DMS79 (cell line): ENCODE measurements around the gene MCF2L.
"Not testable (repeated sequence)": the region's sequence is repeated elsewhere in the genome, so short reads cannot be mapped to it uniquely, and the experiment has no call there.

Experiments
- DNase-seq: peaks from one replicate; lab custom pipeline; 2025; lab: John Stamatoyannopoulos, UW

Gene MCF2L

DNA sequence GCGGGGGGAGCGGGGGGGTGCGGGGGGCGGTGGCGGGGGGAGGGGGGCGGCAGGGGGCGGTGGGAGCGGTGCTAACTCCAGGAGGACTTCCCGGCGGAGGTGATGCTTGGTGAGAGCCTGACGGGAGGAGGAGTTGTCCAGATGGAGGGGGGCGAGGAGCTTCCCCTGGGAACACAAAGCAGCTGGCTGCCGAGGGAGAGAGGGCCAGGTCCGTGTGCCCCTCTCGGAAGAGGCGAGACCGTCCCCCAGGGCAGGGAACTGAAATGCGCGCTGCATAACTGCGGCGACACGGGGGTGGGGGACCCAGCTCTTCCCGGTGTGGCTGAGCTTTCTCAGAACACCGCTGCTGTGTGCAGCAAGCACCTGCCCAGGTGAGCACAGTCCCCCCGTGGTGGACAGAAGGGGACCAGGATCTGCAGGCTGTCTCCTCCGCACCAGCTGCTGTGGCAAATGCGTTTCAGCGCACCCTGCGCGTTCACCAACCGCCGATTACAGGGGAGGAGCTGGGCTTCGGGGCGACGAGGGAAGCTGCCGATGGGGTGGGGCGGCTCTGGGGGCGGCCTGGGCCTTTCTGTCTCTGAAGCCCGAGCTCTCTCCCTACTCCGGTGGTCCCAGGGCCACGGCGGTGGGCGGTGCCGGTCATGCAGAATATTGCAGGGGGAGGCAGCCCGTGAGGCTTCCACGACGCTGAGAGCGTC lies 81.9 kb downstream of the MCF2L start:
- DNase-seq, result no peak

DNA sequence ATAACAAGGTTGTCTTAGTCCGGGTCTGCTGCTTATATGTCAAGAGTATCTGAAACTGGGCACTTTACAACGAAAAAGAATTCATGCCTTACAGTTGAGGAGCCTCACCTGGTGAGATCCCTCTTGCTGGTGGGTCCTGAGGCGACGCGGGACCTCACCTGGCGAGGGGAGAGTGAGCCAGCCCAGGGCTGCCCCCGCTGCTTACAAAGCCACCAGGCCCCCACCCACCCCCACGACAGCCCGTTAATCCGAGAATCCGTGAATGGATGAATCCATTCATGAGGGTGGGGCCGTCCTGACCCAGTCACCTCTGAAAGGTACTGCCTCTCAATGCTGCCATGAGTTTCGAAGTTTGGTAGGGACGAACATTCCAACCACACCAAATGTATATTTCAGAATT lies 82.6 kb downstream of the MCF2L start:
- no peak for DNase-seq

DNA sequence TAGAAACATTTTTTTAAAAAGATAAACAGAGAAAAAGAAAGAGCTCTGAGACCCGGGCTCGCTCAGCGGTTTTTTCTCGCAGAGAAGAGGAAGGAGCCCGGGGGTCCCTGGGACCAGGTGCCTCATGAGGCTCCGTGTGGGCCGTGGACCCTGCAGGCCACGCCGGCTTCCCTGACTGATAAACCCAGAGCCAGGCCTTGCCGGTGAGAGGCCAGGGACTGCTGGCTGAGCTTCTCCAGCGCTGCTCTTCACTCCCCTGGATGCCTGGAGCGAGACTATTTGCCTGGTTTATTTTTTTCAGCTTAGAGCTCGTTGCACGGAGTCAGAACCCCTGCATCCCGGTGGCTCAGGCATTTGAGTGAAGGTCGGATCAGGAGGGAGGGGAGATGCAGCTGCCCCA lies 83.2 kb downstream of the MCF2L start:
- DNase-seq, result no peak

DNA sequence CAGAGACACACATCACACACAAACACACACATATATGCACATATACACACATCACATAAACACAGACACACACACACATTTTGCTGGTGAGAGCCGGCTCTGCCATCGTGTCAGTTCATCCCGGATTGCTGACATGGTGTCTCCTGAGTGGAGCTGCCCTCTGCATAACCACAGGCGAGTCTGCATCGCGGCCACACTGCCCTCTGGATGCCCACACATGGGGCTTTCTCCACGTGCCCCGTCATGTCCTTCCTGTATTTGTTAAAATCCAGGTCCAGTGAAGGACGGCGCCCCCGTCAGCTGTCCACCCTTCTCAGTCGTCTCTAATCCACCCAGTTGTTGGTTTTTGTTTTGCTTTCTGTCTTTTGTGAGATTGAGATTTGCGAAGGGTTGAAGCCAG lies 84.0 kb downstream of the MCF2L start:
- DNase-seq, result no peak

DNA sequence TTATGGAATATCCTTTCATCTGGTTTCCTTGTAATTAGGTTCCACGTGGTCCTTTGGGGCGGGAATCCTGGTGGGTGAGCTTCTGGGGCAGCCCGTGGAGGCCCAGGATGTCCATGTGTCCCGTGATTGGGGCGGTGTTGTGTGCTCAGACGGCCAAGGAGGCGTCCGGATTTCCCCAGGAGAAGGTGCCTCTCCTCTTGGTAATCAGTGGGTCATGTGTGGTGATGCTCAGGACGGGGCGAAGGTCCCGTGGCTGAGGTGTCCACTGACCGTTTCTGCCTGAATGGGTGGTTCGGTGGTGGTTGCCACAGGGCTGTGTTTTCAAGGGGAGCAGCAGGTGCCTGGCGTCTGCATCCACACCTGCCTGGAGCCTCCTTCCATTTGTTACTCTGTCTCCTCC lies 84.4 kb downstream of the MCF2L start:
- DNase-seq, result no peak

DNA sequence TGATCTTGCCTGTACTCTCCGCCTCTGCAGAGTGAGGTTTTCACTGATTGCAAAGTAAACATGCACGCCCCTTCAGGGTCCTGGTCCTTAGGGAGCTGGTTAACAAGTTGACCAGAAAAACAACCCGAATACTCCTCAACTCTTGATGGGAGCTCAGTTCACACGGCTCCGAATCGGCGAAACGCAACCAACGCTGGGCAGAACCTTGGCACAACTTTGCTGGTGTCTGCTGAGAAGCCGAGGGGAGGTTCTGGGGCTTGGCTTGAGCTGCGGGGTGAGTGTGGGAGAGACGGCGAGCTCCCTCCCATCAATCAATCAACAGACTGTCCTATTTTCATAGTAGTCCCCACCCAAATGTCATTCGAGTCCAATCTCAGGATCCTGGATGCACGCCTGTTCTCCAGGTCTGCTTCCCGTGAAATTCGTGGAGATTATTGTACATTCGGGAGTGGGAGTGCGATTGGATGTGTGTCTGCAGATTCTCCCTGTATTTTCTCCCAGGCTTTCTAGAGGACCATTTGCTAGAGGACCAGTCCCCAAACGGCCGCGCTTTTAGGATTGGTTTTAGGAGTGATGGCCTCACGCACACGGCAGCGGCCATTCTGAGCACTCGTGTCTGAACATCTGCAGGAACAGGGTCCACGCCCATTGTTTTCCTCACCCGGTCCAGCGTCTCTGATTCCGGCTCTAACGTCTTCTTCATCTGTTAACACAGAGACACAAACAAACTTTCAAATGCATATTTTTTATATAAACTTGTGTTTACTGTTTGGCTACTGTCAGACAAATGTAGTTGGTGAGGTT lies 85.0 kb downstream of the MCF2L start:
- DNase-seq, result peak; percentile 84

DNA sequence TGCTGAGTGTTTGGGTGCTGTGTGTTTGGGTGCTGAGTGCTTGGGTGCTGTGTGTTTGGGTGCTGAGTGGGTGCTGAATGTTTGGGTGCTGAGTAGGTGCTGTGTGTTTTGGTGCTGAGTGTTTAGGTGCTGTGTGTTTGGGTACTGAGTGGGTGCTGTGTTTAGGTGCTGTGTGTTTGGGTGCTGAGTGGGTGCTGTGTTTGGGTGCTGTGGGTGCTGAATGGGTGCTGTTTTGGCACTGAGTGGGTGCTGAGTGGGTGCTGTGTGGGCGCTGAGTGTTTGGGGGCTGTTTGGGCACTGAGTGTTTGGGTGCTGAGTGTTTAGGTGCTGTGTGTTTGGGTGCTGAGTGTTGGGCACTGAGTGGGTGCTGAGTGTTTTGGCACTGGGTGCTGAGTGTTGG lies 88.1 kb downstream of the MCF2L start:
- no peak for DNase-seq

DNA sequence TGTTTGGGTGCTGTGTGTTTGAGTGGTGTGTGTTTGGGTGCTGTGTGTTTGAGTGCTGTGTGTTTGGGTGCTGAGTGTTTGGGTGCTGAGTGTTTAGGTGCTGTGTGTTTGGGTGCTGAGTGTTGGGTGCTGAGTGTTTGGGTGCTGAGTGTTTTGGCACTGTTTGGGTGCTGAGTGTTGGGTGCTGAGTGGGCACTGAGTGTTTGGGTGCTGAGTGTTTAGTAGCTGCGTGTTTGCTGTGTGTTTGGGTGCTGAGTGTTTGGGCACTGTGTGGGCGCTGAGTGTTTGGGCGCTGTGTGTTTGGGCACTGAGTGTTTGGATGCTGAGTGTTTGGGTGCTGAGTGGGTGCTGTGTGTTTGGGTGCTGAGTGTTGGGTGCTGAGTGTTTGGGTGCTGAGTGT lies 88.5 kb downstream of the MCF2L start:
- DNase-seq, result not testable (repeated sequence)

DNA sequence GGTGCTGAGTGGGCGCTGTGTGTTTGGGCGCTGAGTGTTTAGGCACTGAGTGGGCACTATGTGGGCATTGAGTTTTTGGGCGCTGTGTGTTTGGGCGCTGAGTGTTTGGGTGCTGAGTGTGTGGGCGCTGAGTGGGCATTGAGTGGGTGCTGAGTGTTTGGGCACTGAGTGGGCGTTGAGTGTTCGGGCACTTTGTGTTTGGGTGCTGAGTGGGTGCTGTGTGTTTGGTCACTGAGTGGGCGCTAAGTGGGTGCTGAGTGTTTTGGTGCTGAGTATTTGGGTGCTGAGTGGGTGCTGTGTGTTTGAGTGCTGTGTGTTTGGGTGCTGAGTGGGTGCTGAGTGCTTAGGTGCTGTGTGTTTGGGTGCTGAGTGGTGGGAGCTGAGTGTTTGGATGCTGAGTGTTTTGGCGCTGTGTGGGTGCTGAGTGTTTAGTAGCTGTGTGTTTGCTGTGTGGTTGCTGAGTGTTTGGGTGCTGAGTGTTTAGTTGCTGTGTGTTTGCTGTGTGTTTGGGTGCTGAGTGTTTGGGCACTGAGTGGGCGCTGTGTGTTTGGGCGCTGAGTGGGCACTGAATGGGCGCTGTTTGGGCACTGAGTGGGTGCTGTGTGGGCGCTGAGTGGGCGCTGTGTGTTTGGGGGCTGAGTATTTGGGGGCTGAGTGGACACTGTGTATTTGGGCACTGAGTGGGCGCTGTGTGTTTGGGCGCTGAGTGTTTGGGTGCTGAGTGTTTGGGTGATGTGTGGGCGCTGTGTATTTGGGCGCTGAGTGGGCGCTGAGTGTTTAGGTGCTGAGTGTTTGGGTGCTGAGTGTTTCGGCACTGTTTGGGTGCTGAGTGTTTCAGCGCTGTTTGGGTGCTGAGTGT lies 89.3 kb downstream of the MCF2L start:
- no peak for DNase-seq

DNA sequence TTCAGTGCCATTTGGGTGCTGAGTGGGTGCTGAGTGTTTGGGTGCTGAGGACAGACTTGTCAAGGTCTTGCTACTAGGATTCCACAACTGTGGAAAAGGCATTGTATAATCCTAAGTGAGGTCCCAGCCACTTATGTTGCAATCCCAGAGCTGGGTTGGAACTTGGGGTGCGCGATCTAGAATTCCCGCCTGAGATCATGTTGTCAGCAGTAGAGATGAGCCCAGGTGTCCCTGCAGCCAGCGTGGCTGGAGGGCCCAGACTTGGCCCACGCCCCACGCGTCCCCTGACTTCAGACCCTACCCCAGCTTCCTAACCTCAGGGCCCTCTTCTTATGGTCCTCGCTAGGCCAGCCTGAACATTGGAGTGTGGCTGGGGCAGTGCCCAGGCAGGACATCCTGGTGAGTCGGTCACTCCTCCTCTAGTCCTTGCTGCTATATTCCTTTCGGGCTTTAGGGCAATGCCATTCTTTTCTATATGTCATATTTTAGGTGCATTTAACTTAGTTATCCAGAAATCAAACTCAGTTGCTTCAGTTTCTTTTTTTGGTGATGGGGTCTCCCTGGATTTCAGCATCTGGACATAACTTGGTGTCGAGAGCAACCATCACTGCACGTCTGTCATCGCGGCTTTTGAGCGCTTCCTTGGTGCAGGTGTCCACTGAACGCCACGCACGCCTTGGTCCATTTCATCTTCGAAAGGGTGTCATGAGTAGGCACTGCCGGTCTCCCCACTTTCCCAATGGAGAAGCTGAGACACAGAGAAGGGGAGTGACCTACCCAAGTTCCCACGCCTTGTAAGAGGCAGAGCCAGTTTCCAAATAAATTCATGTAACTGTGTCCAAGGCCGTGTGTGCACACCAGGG lies 90.2 kb downstream of the MCF2L start:
- no peak for DNase-seq

DNA sequence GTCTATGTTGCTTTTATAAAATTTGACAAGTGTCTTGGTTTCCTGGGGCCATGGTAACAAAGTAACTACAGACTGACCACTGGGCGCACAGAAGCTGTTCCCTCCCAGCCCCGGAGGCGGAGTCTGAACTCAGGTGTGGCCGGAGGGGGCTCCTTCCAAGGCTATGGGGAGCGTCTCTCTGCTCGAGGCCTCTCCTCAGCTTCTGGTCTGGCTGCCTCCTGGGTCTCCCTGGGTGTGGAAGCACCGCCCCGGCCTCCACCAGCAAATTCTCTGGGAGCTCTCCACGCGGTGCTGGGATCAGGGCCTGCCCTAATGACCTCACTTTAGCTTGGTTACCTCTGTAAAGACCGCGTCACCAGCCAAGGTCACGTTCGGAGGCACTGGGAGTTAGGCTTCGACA lies 90.9 kb downstream of the MCF2L start:
- no peak for DNase-seq

DNA sequence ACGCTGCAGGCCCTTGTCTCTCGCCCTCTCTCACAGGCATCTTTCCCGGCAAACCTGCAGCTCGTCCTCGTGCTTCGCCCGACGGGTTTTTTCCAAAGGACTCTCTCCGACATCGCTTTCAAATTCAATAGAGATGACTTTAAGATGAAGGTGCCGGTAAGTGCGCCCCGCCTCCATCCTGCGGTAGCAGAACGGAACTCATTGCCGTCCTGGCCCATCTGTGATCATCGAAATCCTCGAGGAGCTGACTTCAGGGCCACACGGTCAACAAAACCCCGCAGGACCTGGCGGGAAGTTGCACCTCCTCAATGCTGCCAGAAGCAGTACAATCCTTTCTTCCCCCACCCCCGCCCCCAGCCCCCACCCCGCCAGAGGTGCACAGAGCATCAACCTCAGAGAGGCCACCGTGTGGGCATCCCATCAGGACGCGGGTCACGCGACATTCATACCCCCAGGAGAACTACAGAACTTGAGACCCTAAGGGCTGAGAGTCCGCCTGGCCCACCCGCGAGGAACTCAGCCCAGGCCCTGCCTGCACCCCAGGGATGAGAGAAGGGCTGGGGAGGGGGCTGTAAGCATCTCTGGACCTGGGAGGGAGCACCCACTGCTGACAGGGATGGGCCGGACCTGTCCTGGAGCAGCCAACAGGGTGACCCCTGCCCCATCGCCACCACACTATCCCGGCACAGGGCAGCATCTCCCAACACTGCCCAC lies 91.7 kb downstream of the MCF2L start:
- no peak for DNase-seq

DNA sequence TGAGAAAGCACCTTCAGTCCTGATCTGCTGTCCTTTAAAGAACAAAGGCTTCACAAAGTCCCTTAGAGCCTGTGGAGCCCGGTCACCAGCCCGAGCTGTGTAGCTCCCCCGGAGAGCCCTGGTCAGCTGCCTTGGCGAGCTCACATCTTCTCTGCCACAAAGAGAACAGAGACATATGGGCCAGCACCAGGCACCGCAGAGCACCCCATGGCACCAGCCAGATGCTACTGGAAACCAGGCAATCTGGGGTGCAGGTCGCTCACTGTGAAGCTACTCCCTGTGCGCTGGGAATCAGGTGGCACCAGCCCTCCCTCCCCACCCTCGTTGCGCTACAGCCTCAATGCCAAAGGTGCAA lies 92.2 kb downstream of the MCF2L start:
- no peak for DNase-seq

DNA sequence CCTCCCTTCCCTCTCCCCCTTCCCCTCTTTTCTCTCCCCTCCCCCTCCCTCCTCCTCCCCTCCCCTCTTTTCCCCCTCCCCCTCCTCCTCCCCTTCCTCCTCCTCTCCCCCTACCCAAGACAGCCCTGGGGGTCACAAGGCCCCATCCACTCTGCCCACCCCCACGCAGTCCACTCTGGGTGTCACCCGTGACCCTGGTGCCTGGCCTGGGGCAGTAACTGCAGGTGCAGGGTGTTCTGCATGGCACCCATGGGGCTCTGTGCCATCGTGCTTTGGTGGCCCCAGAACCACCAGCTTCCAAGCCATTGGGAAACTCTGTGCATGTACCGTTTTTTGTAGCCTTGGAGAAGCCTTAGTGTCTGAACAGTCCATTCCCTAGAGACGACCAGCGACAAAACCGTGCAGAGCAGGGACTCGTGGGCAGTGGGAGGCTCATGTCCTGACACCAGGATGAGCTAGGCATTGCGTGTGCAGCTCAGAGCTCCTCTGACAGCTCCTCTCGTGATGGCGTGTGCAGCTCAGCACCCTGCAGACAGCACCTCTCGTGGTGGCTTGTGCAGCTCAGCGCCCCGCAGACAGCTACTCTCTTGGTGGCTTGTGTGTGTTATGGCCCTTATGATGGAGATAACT lies 92.9 kb downstream of the MCF2L start:
- DNase-seq, result no peak

DNA sequence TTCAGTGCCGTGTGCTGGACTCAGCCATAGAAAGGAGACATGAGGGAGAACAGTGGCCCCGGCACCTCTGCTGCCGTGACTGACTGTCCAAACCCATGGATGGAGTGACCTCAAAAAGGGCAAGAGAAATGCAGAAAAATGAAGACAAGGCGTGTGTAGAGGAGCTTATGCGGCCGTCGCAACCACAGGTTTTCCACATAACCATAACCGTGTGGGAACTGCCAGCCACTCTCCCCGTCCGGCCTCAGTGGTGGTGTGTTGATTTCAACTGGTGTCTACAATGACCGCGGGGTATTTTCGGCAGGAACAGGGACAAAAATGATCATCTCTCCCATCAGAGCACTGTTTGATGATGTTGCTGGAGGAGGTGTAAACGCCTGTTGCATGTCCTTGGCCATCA lies 93.7 kb downstream of the MCF2L start:
- no peak for DNase-seq

DNA sequence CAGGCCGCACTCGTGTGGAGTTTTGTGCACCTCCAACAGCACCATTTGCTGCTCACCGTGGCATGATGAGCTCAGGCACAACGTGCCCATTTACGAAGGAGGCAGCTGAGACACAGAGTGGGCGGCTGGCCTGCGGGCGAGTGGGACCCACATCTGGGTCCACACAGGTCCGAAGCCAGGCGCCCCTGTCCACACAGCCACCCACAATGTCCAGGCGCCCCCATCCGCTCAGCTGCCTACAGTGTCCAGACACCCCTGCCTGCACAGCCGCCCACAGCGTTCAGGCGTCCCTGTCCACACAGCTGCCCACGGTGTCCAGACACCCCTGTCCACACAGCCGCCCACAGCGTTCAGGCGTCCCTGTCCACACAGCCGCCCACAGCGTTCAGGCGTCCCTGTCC lies 94.1 kb downstream of the MCF2L start:
- no peak for DNase-seq

DNA sequence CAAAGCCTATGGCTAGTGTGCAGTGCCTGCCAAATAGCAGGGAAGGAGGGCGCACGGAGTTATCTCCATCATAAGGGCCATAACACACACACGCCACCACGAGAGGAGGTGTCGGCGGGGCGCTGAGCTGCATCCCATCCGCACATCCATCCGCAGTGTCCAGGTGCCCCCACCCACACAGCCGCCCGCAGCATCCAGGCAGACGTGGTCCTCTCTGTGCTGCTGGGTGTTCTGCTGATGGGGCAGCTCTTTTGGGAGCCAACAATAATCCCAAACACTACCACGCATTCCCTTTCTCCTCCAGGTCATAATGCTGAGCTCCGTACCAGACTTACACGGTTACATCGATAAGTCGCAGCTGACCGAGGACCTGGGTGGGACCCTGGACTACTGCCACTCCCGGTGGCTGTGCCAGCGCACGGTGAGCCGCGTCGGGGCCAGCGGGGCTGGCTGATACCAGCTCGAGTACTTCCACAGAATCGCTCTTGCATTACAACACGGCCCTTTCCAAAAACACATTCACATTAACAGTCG lies 95.1 kb downstream of the MCF2L start:
- no peak for DNase-seq

DNA sequence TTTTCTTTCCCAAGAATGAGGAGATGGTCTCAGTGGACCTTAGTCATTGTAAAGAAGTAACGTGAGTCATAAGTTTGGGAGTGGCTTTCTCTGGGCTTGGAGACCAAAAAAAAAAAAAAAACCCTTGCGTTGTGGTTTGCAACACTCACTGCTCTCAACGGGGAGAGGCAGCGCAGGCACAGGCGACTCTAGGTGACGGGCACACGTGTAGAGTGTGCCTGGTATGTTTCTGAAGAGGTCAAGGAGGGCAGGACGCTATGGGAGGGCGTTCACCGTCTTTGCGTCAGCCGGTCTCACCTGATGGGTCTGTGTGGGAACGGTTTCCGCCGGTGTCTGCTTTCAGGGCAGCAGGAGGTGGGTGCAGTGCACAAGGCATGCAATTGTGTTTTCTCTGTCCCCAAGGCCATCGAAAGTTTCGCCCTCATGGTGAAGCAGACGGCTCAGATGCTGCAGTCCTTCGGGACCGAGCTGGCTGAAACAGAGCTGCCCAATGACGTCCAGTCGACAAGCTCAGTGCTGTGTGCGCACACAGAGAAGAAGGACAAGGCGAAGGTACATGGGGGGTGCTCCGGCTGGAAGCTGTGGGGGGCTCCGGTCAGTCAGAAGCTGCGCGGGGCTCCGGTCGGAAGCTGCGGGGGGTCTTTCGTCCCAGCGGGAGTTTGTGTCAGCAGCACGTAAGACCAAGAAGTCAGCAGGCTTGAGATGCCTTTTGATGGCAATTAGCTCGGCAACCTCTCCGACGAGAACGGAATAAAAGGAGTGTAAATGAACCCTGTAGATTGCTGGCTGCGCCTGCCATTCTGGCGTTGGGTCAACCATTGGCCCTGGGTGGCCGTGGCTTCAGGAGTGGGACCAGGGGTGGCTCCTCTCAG lies 95.8 kb downstream of the MCF2L start:
- peak; percentile 90 for DNase-seq

DNA sequence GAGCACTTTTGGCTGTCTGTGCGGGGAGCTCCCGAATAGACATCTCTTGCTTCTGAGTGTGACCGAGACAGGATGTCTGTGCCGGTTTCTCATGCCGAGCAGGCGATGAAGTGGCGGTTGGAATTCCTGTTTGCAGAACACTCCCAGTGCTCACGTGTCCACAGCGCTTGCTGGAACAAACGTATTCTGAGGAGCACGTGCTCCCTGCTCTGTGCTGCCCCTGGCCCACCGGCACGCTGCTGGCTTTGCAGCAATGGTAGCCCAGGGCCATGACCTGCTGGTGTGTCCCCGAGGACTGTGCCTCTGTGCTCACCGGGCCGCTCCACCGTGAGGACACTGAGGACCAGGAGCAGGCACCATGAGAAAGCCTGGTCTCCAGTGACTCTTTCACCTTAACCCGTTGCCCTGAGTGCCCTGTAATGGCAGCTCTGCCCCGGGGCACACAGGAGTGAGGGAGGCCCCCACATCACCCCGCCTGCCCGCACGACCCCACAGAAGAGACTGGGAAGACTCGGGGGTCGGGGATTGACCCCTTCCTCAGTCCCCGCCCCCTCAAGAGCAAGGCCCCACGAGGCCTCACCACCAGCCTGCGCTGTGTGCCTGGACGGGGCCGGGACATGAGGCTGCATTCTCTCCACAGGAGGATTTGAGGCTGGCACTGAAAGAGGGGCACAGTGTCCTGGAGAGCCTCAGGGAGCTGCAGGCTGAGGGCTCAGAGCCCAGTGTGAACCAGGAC lies 96.6 kb downstream of the MCF2L start:
- peak; percentile 91 for DNase-seq
